Measurements from ENCODE around the gene CDK5RAP1.

CDK5RAP1 gene

DNA sequence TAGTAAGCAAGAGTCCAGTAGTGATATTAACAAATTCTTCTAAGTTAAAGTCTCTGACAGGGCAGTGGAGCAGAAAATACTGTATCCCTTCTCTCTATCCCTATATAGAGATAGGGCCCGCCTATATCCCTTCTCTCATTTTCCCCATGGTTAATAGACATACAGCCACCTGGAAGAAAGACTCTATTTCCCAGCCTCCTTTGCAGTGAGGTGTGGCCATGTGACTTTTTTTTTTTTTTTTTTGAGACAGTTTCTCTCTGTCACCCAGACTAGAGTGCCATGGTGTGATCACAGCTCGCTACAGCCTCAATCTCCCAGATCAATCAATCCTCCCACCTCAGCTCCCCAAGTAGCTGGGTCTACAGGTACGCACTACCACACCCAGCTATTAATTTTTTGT is 16.7 kb upstream of the CDK5RAP1 start:
- no peak for DNase-seq (ENCODE audit: low spot score)
- in situ Hi-C loops (cut with MboI; ENCODE audit: low pct_unique_long_range_greater_than_20kb, low sequenced_read_pairs, unreplicated experiment) = no loop called here
- TF ChIP-seq, protein P1, sequence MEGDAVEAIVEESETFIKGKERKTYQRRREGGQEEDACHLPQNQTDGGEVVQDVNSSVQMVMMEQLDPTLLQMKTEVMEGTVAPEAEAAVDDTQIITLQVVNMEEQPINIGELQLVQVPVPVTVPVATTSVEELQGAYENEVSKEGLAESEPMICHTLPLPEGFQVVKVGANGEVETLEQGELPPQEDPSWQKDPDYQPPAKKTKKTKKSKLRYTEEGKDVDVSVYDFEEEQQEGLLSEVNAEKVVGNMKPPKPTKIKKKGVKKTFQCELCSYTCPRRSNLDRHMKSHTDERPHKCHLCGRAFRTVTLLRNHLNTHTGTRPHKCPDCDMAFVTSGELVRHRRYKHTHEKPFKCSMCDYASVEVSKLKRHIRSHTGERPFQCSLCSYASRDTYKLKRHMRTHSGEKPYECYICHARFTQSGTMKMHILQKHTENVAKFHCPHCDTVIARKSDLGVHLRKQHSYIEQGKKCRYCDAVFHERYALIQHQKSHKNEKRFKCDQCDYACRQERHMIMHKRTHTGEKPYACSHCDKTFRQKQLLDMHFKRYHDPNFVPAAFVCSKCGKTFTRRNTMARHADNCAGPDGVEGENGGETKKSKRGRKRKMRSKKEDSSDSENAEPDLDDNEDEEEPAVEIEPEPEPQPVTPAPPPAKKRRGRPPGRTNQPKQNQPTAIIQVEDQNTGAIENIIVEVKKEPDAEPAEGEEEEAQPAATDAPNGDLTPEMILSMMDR (IDR thresholded peaks at IDR 0.05; ENCODE audit: extremely low read depth, insufficient read depth, missing control alignments) = no peak

DNA sequence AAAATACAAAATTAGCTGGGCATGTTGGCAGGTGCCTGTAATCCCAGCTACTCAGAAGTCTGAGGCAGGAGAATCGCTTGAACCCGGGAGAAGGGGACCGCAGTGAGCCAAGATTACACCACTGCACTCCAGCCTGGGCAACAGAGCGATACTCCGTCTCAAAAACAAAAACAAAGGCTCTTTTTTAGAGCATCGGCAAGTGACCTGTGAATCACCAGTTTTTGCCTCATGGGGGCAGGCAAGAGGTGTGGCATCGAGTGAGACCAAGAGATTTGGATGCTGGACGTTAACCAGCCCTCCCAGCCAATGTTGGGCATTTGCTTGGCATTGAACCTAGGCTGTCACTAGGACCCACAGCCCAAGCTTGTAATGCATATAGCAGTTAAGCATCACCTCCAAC is 14.6 kb upstream of the CDK5RAP1 start:
- in situ Hi-C loops (cut with MboI; ENCODE audit: low pct_unique_long_range_greater_than_20kb, low sequenced_read_pairs, unreplicated experiment) = no loop called here
- DNase-seq (ENCODE audit: low spot score) = no peak

DNA sequence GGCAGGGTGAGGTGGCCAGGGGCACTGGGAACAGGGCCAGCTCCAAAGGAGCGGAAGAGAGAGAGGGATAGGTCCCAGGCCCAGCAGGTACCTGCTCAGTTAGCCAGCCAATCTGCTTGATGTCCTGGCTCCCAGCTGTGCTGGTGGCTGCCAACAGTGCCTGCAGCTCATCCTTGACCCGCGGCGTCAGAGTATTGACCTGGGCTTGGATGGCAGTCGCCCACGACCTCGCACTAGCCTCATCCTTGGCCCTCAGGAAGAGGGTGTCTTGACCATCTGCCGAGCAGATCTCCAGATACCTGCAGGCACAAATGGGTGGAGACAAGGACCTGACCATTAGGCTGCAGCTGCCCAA is 11.1 kb upstream of the CDK5RAP1 start:
- TF ChIP-seq, protein P1 (IDR thresholded peaks at IDR 0.05; ENCODE audit: extremely low read depth, insufficient read depth, missing control alignments) = no peak
- DNase-seq (ENCODE audit: low spot score) = no peak
- in situ Hi-C loops (cut with MboI; ENCODE audit: low pct_unique_long_range_greater_than_20kb, low sequenced_read_pairs, unreplicated experiment) = no loop called here

More for the DNA sequence above, 14.6 kb upstream of the CDK5RAP1 start:
- TF ChIP-seq, protein P1 (IDR thresholded peaks at IDR 0.05; ENCODE audit: extremely low read depth, insufficient read depth, missing control alignments) = peak; percentile 44

DNA sequence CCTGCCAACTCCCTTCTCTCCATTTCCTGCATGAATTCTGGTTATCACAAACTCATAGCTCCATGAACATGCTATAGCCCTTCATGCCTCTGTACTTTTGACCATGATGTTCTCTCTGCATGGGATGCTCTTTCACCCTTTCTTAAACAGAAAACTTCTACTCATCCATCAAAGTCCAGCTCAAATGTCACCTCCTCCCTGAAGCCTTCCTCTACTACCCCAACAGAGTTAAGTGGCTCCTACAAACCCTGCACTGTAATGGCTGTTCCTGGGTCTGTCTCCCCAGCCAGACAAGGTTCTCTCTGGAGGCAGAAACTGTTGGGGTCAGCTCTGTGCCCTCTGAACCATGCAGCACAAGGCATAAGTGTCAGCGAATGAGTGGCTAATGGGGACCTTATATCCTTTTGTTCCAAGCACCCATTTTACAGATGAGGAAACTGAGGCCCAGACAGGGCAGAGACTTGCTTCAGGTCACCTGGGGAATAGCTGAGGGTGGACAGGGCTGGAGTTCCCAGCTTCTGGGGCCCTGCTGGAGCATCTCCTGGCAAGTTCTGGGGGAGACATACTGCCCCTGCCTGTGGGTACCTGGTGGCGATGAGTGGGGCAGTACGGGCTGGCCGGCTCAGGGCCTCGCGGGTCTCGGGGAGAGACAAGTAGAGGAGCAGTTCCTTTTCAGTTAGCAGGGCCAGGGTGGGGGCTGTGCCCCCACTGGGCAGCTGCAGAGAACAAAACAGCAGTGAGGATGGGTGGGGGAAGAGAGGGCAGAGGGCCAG is 10.6 kb upstream of the CDK5RAP1 start:
- no peak for DNase-seq (ENCODE audit: low spot score)
- TF ChIP-seq, protein P1 (IDR thresholded peaks at IDR 0.05; ENCODE audit: extremely low read depth, insufficient read depth, missing control alignments) = no peak
- in situ Hi-C loops (cut with MboI; ENCODE audit: low pct_unique_long_range_greater_than_20kb, low sequenced_read_pairs, unreplicated experiment) = no loop called here

DNA sequence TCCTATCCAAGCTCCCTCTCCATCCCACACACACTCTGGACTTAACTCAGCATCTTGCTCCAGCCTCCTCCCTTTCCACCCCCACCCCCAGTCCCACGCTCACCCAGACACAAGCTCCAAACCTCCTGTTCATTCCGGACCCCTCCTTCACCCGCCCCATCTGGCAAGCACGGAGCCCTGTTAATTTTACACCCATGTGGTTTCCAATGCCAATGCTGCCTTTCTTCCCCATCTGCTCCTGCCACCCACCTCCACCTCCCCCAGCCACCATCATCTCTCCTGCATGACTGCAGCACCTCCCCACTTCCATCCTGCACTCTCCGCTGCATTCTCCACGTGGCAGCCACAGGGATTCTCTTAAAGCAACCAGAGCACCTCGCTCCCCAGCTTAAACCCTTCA is 9.9 kb upstream of the CDK5RAP1 start:
- DNase-seq (ENCODE audit: low spot score) = no peak
- in situ Hi-C loops (cut with MboI; ENCODE audit: low pct_unique_long_range_greater_than_20kb, low sequenced_read_pairs, unreplicated experiment) = no loop called here
- TF ChIP-seq, protein P1 (IDR thresholded peaks at IDR 0.05; ENCODE audit: extremely low read depth, insufficient read depth, missing control alignments) = no peak

DNA sequence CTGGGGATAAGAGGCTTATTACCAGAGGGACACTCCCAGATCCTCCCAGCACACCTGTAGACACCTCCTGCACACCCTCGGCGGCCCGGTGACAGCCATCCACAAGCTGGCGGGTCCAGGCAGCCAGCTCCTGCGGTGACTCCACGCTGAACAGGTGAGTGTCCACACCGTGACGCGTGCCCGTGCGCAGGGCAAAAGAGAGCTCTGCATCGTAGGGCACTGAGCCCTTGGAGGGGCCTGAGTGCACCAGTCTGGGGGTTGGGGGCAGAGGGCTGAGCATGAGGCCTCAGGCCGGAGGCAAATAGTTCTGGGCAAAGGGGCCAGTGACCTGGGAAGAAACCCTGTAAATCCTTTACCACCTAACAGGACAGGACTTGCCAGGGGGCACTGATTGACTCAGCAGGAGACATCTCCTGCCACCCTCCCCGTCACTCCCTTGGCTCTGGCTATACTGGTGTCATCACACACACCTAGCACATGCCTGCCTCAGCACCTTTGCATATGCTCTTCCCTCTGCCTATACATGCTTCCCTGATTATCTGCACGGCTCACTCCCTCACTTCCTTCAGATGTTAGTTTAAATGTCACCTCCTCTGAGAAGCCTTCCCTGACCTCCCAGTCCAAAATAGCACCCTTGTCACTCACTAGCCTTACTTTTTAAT is 8.9 kb upstream of the CDK5RAP1 start:
- in situ Hi-C loops (cut with MboI; ENCODE audit: low pct_unique_long_range_greater_than_20kb, low sequenced_read_pairs, unreplicated experiment) = no loop called here
- no peak for DNase-seq (ENCODE audit: low spot score)
- TF ChIP-seq, protein P1 (IDR thresholded peaks at IDR 0.05; ENCODE audit: extremely low read depth, insufficient read depth, missing control alignments) = no peak
